Measurements from ENCODE around the gene UIMC1.
"Not testable (repeated sequence)": the region's sequence is repeated elsewhere in the genome, so short reads cannot be mapped to it uniquely, and the experiment has no call there.

DNA sequence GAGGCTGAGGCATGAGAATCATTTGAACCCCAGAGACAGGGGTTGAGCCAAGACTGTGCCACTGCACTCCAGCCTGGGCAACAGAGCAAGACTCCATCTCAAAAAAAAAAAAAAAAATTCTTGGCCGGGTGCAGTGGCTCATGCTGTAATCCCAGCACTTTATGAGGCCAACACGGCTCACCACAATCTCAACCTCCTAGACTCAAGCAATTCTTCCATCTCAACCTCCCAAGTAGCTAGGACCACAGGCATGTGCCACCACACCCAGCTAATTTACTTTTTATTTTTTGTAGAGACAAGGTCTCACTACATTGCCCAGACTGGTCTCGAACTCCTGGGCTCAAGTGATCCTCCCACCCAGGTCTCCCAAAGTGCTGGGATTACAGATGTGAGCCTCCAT lies 13.5 kb downstream of the UIMC1 start:
- TF ChIP-seq, protein P1, sequence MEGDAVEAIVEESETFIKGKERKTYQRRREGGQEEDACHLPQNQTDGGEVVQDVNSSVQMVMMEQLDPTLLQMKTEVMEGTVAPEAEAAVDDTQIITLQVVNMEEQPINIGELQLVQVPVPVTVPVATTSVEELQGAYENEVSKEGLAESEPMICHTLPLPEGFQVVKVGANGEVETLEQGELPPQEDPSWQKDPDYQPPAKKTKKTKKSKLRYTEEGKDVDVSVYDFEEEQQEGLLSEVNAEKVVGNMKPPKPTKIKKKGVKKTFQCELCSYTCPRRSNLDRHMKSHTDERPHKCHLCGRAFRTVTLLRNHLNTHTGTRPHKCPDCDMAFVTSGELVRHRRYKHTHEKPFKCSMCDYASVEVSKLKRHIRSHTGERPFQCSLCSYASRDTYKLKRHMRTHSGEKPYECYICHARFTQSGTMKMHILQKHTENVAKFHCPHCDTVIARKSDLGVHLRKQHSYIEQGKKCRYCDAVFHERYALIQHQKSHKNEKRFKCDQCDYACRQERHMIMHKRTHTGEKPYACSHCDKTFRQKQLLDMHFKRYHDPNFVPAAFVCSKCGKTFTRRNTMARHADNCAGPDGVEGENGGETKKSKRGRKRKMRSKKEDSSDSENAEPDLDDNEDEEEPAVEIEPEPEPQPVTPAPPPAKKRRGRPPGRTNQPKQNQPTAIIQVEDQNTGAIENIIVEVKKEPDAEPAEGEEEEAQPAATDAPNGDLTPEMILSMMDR (tag by site-specific recombination; IDR thresholded peaks at IDR 0.05) = not testable (repeated sequence)
- not testable (repeated sequence) for TF ChIP-seq TCF7L2 (IDR thresholded peaks at IDR 0.05; ENCODE audit: borderline replicate concordance, low read depth, low read length); ZNF146 (tag by site-specific recombination; IDR thresholded peaks at IDR 0.05); GLI4 (tag by site-specific recombination; IDR thresholded peaks at IDR 0.05); KLF16 (tag by site-specific recombination; IDR thresholded peaks at IDR 0.05); KLF1 (tag by site-specific recombination; IDR thresholded peaks at IDR 0.05); ZNF239 (tag by site-specific recombination; IDR thresholded peaks at IDR 0.05)
- TF ChIP-seq, protein P2, sequence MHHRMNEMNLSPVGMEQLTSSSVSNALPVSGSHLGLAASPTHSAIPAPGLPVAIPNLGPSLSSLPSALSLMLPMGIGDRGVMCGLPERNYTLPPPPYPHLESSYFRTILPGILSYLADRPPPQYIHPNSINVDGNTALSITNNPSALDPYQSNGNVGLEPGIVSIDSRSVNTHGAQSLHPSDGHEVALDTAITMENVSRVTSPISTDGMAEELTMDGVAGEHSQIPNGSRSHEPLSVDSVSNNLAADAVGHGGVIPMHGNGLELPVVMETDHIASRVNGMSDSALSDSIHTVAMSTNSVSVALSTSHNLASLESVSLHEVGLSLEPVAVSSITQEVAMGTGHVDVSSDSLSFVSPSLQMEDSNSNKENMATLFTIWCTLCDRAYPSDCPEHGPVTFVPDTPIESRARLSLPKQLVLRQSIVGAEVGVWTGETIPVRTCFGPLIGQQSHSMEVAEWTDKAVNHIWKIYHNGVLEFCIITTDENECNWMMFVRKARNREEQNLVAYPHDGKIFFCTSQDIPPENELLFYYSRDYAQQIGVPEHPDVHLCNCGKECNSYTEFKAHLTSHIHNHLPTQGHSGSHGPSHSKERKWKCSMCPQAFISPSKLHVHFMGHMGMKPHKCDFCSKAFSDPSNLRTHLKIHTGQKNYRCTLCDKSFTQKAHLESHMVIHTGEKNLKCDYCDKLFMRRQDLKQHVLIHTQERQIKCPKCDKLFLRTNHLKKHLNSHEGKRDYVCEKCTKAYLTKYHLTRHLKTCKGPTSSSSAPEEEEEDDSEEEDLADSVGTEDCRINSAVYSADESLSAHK (tag by site-specific recombination; IDR thresholded peaks at IDR 0.05) = not testable (repeated sequence)
- TF ChIP-seq, protein P3, sequence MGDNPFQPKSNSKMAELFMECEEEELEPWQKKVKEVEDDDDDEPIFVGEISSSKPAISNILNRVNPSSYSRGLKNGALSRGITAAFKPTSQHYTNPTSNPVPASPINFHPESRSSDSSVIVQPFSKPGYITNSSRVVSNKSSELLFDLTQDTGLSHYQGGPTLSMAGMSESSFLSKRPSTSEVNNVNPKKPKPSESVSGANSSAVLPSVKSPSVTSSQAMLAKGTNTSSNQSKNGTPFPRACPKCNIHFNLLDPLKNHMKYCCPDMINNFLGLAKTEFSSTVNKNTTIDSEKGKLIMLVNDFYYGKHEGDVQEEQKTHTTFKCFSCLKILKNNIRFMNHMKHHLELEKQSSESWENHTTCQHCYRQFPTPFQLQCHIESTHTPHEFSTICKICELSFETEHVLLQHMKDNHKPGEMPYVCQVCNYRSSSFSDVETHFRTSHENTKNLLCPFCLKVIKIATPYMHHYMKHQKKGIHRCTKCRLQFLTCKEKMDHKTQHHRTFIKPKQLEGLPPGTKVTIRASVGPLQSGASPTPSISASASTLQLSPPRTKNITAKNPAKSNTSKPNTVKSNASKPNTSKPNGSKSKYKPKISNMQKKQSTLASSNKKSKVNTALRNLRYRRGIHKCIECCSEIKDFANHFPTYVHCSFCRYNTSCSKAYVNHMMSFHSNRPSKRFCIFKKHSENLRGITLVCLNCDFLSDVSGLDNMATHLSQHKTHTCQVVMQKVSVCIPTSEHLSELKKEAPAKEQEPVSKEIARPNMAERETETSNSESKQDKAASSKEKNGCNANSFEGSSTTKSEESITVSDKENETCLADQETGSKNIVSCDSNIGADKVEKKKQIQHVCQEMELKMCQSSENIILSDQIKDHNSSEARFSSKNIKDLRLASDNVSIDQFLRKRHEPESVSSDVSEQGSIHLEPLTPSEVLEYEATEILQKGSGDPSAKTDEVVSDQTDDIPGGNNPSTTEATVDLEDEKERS (tag by site-specific recombination; IDR thresholded peaks at IDR 0.05) = not testable (repeated sequence)

Data from HEK293 (cell line).